Activated B cell treated with CpG ODN at 0.5 μM for 24 hours (primary cell): ENCODE results near the gene C3. TPM values are rescaled to one million over a fixed set of nuclear protein-coding genes. Genes with fewer than 3 reads are reported as not detected.

Experiments used
- ATAC-seq: fragments of 200-7000 bp; cut with Tn5 transposase; one replicate; pipeline ENCODE4 v1.10.0; 2021; ENCODE audit warnings: low read depth, mild to moderate bottlenecking, moderate library complexity
- CTCF ChIA-PET: fragments of 350-600 bp; sonication (Branson Sonifier 250); formaldehyde crosslinking; loops from one replicate; lab custom pipeline; 2021; ENCODE audit warnings: antibody characterized with exemption; lab: Charles Lee
- POLR2A ChIA-PET: fragments of 350-600 bp; sonication (Branson Sonifier 250); formaldehyde crosslinking; loops from one replicate; lab custom pipeline; 2021; ENCODE audit warnings: antibody characterized with exemption; lab: Charles Lee
- DNase-seq: peaks from one replicate; pipeline ENCODE4 v3.0.0; 2022
- H3K27ac Mint-ChIP-seq: one replicate; pipeline ENCODE4 v1.8.0; 2020; ENCODE audit warnings: mixed read lengths
- H3K27me3 Mint-ChIP-seq: one replicate; pipeline ENCODE4 v1.8.0; 2021; ENCODE audit warnings: mixed read lengths
- H3K36me3 Mint-ChIP-seq: one replicate; pipeline ENCODE4 v1.8.0; 2021; ENCODE audit warnings: low read depth, mixed read lengths
- H3K4me1 Mint-ChIP-seq: one replicate; pipeline ENCODE4 v1.8.0; 2021; ENCODE audit warnings: mixed read lengths
- H3K4me3 Mint-ChIP-seq: one replicate; pipeline ENCODE4 v1.8.0; 2020; ENCODE audit warnings: mild to moderate bottlenecking, mixed read lengths
- H3K9me3 Mint-ChIP-seq: one replicate; pipeline ENCODE4 v1.8.0; 2020; ENCODE audit warnings: mixed read lengths
- intact Hi-C: fragments of 100-400 bp; cut with micrococcal nuclease; formaldehyde crosslinking; loops from one replicate; pipeline ENCODE4 v1.15.1; 2024
- total RNA-seq: library from RNA; stranded (reverse); gene quantifications from 2 replicates; pipeline ENCODE4 v1.2.3, GENCODE V29; 2022
- TF ChIP-seq, protein P1 (sequence below): fragments of 200-600 bp; IDR thresholded peaks from one replicate; pipeline ENCODE4 v1.8.0; 2022; ENCODE audit warnings: antibody characterized with exemption, mild to moderate bottlenecking

C3 gene
- 0.44 and 0.53 TPM in 2 replicates for total RNA-seq

DNA sequence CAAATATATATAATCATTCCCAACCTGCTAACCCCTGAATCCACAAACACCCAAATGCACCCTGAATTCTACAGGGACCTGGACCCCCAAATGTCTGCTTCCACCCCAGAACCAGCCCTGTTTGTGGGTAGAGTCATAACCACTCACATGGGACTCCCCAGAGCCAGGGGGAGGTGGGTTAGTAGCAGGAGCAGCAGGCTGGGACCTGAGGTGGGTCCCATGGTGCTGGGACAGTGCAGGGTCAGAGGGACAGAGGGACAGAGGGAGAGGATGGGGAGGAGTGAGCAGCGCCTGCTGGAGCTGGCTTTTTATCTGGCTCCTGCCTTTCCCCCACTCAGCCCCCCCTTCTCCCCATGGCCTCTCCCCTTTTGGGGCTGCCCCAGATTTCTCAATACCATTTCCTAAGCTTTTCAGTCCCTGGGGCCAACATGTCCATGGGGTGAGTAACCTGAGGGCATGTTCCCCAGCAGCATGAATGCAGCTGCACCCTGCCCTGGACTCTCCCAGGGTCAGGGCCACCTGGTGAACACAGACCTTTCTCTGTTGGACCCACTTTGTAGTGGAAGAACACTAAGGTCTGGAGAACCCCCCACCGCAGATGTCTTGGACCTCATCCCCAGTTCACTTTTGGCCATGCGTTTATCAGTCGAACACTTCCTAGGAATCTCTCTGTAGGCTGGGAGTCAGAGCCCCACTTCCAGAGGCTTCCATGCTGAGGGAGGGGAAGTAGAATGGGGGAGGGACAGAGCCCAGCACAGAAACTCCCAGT lies at the start of gene C3:
C3 (minus strand) TSS at position 282 of the 769 bp plus-strand sequence; CDS start at position 221, 61 bp downstream.
- peaks cover 49% of the 10 kb centered on the region for H3K4me1 Mint-ChIP-seq

DNA sequence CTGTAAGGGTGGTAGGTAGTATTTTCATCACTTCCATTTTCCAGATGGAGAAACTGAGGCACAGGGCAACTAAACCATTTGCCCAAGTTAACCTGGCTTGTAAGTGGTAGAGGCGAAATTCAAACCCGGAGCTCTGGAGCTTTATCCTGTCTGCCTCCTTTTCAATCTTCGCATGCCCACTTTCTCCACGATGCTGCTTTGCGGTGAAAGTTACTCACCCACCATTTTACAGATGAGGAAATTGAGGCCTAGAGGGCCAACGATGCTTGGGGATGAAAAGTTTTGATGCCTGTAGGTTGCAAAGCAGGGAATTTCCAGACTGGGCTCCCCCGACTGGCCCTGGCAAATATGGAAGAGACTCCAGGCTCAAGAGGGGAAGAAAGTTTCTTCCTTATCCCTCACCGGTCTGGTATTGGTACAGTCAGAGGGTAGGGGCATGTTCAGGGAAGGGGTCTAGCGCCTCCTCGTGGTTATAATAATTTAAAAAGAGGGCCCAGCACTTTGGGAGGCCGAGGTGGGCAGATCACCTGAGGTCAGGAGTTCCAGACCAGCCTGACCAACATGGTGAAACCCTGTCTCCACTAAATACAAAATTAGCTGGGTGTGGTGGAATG lies 48.7 kb upstream of the C3 start:
- H3K9me3 Mint-ChIP-seq: no peaks in the 10 kb centered on the region
- H3K36me3 Mint-ChIP-seq: peaks cover 14% of the 10 kb centered on the region
- peak overlapping the region; percentile 44 for H3K27ac Mint-ChIP-seq
- intact Hi-C loops: loop anchor here (5.0 kb wide), 1 partner anchor 192 kb away; no protein-coding TSS in a partner anchor
- TF ChIP-seq, protein P1, sequence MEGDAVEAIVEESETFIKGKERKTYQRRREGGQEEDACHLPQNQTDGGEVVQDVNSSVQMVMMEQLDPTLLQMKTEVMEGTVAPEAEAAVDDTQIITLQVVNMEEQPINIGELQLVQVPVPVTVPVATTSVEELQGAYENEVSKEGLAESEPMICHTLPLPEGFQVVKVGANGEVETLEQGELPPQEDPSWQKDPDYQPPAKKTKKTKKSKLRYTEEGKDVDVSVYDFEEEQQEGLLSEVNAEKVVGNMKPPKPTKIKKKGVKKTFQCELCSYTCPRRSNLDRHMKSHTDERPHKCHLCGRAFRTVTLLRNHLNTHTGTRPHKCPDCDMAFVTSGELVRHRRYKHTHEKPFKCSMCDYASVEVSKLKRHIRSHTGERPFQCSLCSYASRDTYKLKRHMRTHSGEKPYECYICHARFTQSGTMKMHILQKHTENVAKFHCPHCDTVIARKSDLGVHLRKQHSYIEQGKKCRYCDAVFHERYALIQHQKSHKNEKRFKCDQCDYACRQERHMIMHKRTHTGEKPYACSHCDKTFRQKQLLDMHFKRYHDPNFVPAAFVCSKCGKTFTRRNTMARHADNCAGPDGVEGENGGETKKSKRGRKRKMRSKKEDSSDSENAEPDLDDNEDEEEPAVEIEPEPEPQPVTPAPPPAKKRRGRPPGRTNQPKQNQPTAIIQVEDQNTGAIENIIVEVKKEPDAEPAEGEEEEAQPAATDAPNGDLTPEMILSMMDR: no peak
- peaks cover 52% of the 10 kb centered on the region for H3K4me1 Mint-ChIP-seq
- H3K27me3 Mint-ChIP-seq: no peaks in the 10 kb centered on the region
- H3K4me3 Mint-ChIP-seq: no peak overlapping the region
- DNase-seq (no peak), ATAC-seq (no peak)
- POLR2A ChIA-PET: interaction anchor here (0.6 to 10.1 kb wide), 3 partner anchors 32 to 406 kb away, joined by 3 to 333 read pairs (median 12); partner anchors contain the start of gene GPR108
- CTCF ChIA-PET: interaction anchor here (1.1 to 3.4 kb wide), 6 partner anchors 30 to 253 kb away, joined by 3 to 12 read pairs (median 5); partner anchors contain the start of gene TRIP10

More for the DNA sequence above, at the start of gene C3:
- H3K27me3 Mint-ChIP-seq: no peaks in the 10 kb centered on the region
- H3K9me3 Mint-ChIP-seq: no peaks in the 10 kb centered on the region
- no peaks in the 10 kb centered on the region for H3K36me3 Mint-ChIP-seq
- intact Hi-C loops: no loop called here
- peak within 1 kb of the TSS; percentile 92 for H3K27ac Mint-ChIP-seq
- ChIA-PET CTCF (no interaction called here), POLR2A (no interaction called here)
- TF ChIP-seq, protein P1: no peak
- no peak for DNase-seq
- H3K4me3 Mint-ChIP-seq: peak within 1 kb of the TSS; percentile 64
- ATAC-seq: no peak

DNA sequence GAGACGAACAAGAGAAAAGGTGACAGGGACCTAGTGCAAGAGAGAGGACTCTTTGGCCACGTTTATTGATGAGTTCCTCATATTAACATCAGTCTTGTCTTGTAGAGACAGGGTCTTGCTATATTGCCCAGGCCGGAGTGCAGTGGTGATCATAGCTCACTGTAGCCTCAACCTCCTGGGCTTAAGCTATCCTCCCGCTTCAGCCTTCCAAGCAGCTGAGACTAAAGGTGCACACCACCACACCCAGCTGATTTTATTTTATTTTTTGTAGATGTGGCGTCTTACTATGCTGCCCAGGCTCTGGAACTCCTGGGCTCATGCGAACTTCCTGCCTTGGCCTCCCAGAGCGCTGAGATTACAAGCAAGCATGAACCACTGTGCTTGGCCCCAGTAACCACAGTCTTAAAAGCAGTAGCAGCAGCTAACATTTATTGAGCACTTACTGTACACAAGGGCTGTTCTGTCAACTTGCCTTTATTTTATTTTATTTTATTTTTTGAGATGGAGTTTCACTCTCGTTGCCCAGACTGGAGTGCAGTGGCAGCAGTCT lies 47.9 kb upstream of the C3 start:
- ATAC-seq (no peak), DNase-seq (no peak)
- no peaks in the 10 kb centered on the region for H3K9me3 Mint-ChIP-seq
- peaks cover 46% of the 10 kb centered on the region for H3K4me1 Mint-ChIP-seq
- intact Hi-C loops: loop anchor here (5.0 kb wide), 1 partner anchor 191 kb away; no protein-coding TSS in a partner anchor
- ChIA-PET CTCF (interaction anchor here (0.9 to 3.4 kb wide), 7 partner anchors 30 to 252 kb away, joined by 3 to 12 read pairs (median 4); partner anchors contain the start of gene TRIP10), POLR2A (interaction anchor here (0.6 to 10.1 kb wide), 5 partner anchors 27 to 405 kb away, joined by 3 to 333 read pairs (median 5); partner anchors contain the start of gene GPR108)
- peak overlapping the region; percentile 88 for H3K4me3 Mint-ChIP-seq
- peak overlapping the region; percentile 85 for H3K27ac Mint-ChIP-seq
- H3K36me3 Mint-ChIP-seq: peaks cover 9% of the 10 kb centered on the region
- TF ChIP-seq, protein P1: no peak
- H3K27me3 Mint-ChIP-seq: no peaks in the 10 kb centered on the region

DNA sequence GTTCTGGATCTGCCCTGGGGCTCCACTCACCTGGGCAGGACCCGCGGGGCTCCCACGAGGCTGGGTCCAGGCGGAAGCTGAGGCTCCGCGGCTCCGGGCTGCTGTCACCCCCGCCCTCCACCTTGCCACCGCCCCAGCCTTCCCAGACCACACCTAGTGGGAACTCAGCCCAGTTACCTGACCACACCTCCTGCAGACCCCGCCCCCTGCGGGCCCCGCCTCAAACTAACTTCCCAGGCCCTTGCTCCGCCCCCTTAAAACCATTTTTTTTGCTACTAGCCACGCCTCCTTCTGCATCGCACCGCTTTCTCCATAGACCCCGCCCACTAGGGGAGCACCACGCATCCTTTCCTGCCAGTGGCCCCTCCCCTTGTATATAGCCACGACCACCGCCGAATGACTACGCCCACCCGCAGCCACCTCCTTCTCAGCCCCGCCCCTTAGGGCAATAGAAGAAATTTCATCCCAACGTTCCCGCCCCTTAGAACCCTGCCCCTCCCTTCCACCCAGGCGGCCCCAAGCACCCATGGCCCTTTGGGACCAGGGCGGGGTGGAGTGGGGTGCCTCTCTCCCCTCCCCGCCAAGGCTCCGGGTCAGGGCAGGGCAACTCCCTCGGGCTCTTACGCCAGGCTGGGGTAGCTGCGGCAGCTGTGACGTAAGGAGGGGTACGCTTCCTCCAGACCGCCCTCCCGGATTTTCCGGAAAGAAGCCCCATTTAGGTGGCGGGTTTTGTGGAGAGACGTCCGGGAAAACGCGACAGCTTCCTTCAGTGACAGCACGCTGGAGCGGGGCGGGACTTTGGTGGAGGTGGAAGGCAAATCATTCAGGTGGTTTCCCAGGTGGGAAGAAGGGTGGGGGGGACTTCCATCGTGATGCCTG lies 47.1 kb upstream of the C3 start, which contains the start of gene SH2D3A:
SH2D3A (minus strand) TSS at position 79 of the 879 bp plus-strand sequence. CDS start 3,687 bp downstream, outside the sequence.
- DNase-seq (peak; percentile 87), ATAC-seq (peak; percentile 73)
- ChIA-PET CTCF (interaction anchor here (0.9 to 3.4 kb wide), 6 partner anchors 29 to 250 kb away, joined by 3 to 12 read pairs (median 6); partner anchors contain the start of gene TRIP10), POLR2A (interaction anchor here (1.2 to 10.1 kb wide), 4 partner anchors 26 to 95 kb away, joined by 5 to 333 read pairs (median 8); partner anchors contain the start of gene GPR108)
- intact Hi-C loops: loop anchor here (1.0 to 5.0 kb wide), 5 partner anchors 14 to 249 kb away; partner anchors contain the start of gene GPR108
- Mint-ChIP-seq H3K4me1 (peaks cover 46% of the 10 kb centered on the region), H3K27ac (peak within 1 kb of the TSS; percentile 85), H3K36me3 (peaks cover 7% of the 10 kb centered on the region), H3K4me3 (peak within 1 kb of the TSS; percentile 88), H3K9me3 (no peaks in the 10 kb centered on the region), H3K27me3 (no peaks in the 10 kb centered on the region)
- TF ChIP-seq, protein P1: no peak
